MM.1S (cell line): ENCODE measurements around the gene SEPTIN8.

Experiments used
- DNase-seq: peaks from one replicate; pipeline ENCODE4 v3.0.0-alpha.2; 2015
- H2AFZ ChIP-seq: fragments of 300-600 bp; sonication (generic); 2 replicates; pipeline ENCODE4 v1.6.0; 2016; ENCODE audit warnings: antibody characterized with exemption, low read length
- H3F3A ChIP-seq: fragments of 300-600 bp; sonication (generic); 2 replicates; pipeline ENCODE4 v1.6.1; 2016; ENCODE audit warnings: mild to moderate bottlenecking, antibody characterized with exemption, low read length, moderate library complexity, mixed read lengths; ENCODE audit not compliant: insufficient read depth
- H3K27ac ChIP-seq: fragments of 300-600 bp; sonication (generic); 2 replicates; pipeline ENCODE4 v1.5.1; 2016; ENCODE audit warnings: mild to moderate bottlenecking, low read length
- H3K27me3 ChIP-seq: fragments of 300-600 bp; sonication (generic); replicated peaks from 2 replicates; pipeline ENCODE4 v1.6.0; 2016; ENCODE audit warnings: low read length; ENCODE audit not compliant: insufficient read depth
- H3K36me3 ChIP-seq: fragments of 300-600 bp; sonication (generic); replicated peaks from 2 replicates; pipeline ENCODE4 v1.6.1; 2016; ENCODE audit warnings: mild to moderate bottlenecking, low read length, mixed read lengths; ENCODE audit not compliant: insufficient read depth
- H3K4me1 ChIP-seq: fragments of 300-600 bp; sonication (generic); 2 replicates; pipeline ENCODE4 v1.6.1; 2016; ENCODE audit warnings: low read length, mixed read lengths
- H3K4me2 ChIP-seq: fragments of 300-600 bp; sonication (generic); 2 replicates; pipeline ENCODE4 v1.6.0; 2016; ENCODE audit warnings: low read depth, low read length
- H3K4me3 ChIP-seq: fragments of 300-600 bp; sonication (generic); 2 replicates; pipeline ENCODE4 v1.5.1; 2016; ENCODE audit warnings: low read length, mixed read lengths
- H3K79me2 ChIP-seq: fragments of 300-600 bp; sonication (generic); 2 replicates; pipeline ENCODE4 v1.6.1; 2016; ENCODE audit warnings: mixed run types, low read length, mixed read lengths
- H3K9ac ChIP-seq: fragments of 300-600 bp; sonication (generic); 2 replicates; pipeline ENCODE4 v1.6.1; 2016; ENCODE audit warnings: low read length, mixed read lengths
- H3K9me2 ChIP-seq: fragments of 300-600 bp; sonication (generic); replicated peaks from 2 replicates; pipeline ENCODE4 v1.6.1; 2016; ENCODE audit warnings: mild to moderate bottlenecking, low read length, mixed read lengths; ENCODE audit not compliant: insufficient read depth
- H3K9me3 ChIP-seq: fragments of 300-600 bp; sonication (generic); replicated peaks from 2 replicates; pipeline ENCODE4 v1.6.1; 2016; ENCODE audit warnings: mild to moderate bottlenecking, low read length, mixed read lengths; ENCODE audit not compliant: insufficient read depth
- H4K20me1 ChIP-seq: fragments of 300-600 bp; sonication (generic); 2 replicates; pipeline ENCODE4 v1.6.1; 2016; ENCODE audit warnings: mild to moderate bottlenecking, low read length, moderate library complexity, mixed read lengths; ENCODE audit not compliant: insufficient read depth
- EZH2 ChIP-seq: fragments of 300-600 bp; sonication (generic); optimal IDR thresholded peaks from 2 replicates; pipeline ENCODE3; 2017; ENCODE audit warnings: low read depth, mild to moderate bottlenecking, antibody characterized with exemption, low read length, mixed read lengths
- EZH2phosphoT487 ChIP-seq: fragments of 300-600 bp; sonication (generic); IDR thresholded peaks from 2 replicates; pipeline ENCODE4 v1.6.1; 2018; ENCODE audit warnings: antibody characterized with exemption, low read length
- TF ChIP-seq, protein P1 (sequence below): fragments of 300-600 bp; sonication (generic); IDR thresholded peaks from 2 replicates; pipeline ENCODE4 v1.5.1; 2016; ENCODE audit warnings: antibody characterized with exemption, low read length, mixed read lengths

The SEPTIN8 gene

DNA sequence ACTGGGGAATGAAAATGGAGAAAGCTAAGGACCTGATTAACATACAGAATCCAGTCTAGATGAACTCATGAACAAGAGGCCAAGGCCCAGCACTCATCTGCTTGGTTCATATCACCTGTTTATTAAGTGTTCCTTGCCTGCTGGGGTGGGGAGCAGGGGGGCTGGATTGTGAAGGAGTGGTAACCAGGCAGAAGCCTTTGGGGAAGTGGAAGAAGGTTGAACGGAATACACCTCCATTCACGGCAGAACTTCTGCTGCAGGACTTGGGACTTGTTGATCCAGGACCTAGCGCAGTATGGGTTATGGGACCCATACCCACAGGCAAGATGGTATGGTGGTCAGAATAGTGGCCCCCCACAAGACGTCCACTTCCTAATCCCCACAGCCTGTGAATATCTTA, 8.8 kb upstream of the SEPTIN8 start:
- H3K4me1 ChIP-seq, result peaks cover 5% of the 10 kb centered on the region
- no peaks in the 10 kb centered on the region for H3F3A ChIP-seq
- TF ChIP-seq, protein P1, sequence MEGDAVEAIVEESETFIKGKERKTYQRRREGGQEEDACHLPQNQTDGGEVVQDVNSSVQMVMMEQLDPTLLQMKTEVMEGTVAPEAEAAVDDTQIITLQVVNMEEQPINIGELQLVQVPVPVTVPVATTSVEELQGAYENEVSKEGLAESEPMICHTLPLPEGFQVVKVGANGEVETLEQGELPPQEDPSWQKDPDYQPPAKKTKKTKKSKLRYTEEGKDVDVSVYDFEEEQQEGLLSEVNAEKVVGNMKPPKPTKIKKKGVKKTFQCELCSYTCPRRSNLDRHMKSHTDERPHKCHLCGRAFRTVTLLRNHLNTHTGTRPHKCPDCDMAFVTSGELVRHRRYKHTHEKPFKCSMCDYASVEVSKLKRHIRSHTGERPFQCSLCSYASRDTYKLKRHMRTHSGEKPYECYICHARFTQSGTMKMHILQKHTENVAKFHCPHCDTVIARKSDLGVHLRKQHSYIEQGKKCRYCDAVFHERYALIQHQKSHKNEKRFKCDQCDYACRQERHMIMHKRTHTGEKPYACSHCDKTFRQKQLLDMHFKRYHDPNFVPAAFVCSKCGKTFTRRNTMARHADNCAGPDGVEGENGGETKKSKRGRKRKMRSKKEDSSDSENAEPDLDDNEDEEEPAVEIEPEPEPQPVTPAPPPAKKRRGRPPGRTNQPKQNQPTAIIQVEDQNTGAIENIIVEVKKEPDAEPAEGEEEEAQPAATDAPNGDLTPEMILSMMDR, result no peak
- TF ChIP-seq EZH2phosphoT487 (no peak), EZH2 (no peak)
- H3K9me3 ChIP-seq, result no peaks in the 10 kb centered on the region
- H3K79me2 ChIP-seq, result no peaks in the 10 kb centered on the region
- H2AFZ ChIP-seq, result no peak overlapping the region
- H3K4me3 ChIP-seq, result no peak overlapping the region
- no peak overlapping the region for H3K27ac ChIP-seq
- H3K36me3 ChIP-seq, result no peaks in the 10 kb centered on the region
- H3K4me2 ChIP-seq, result no peak overlapping the region
- H3K9ac ChIP-seq, result no peak overlapping the region
- H4K20me1 ChIP-seq, result no peaks in the 10 kb centered on the region
- H3K9me2 ChIP-seq, result no peaks in the 10 kb centered on the region
- no peaks in the 10 kb centered on the region for H3K27me3 ChIP-seq
- DNase-seq, result no peak

DNA sequence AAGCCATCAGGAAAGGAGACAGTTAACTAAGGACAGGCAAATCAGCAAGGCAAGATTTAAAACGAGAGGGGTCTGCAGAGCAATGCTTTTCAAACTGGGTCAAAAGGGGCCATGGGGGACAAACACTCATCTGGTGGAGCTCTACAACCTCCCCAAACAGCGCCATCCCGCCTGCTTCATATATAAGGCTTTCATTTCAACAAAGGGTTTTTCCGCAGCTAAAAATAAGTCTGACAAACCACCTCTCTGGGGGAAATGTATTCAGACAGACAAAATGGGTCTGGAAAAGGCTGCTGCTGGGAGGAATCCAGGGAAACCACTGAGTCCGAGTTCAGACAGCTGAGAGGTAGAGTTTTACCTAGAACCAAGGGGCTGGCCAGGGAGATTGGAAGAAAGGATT, 8.3 kb upstream of the SEPTIN8 start:
- no peaks in the 10 kb centered on the region for H3K36me3 ChIP-seq
- no peak overlapping the region for H3K9ac ChIP-seq
- H3K9me2 ChIP-seq, result no peaks in the 10 kb centered on the region
- no peak overlapping the region for H2AFZ ChIP-seq
- no peaks in the 10 kb centered on the region for H3K27me3 ChIP-seq
- H4K20me1 ChIP-seq, result no peaks in the 10 kb centered on the region
- H3K4me1 ChIP-seq, result peaks cover 10% of the 10 kb centered on the region
- no peaks in the 10 kb centered on the region for H3K79me2 ChIP-seq
- H3K4me2 ChIP-seq, result no peak overlapping the region
- H3F3A ChIP-seq, result peaks cover 5% of the 10 kb centered on the region; the same call in 1 of the 2 replicates
- no peak overlapping the region for H3K27ac ChIP-seq
- TF ChIP-seq EZH2phosphoT487 (no peak), EZH2 (no peak)
- TF ChIP-seq, protein P1, result no peak
- no peaks in the 10 kb centered on the region for H3K9me3 ChIP-seq
- no peak for DNase-seq
- no peak overlapping the region for H3K4me3 ChIP-seq

DNA sequence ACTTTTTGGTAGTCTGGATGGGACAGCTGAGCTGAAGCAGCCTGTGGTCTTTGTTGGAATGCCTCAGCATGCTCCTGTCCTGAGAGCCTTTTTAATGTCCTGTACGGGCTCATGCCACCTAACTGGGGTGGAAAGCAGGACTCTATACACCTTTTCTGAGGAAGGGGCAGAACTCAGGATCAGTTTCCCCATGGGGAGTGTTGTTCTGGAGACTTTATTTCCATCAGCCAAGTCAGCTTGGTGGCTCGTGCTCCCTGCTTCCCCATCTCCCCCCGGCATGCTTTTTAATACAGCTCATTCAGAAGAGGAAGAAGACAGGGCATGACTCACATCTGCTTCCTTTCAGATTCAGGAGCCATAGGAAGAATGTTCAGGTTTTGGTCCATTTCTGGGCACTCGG, 5.1 kb upstream of the SEPTIN8 start:
- no peaks in the 10 kb centered on the region for H3K9me2 ChIP-seq
- no peaks in the 10 kb centered on the region for H3K9me3 ChIP-seq
- H3K4me2 ChIP-seq, result no peak overlapping the region
- peaks cover 16% of the 10 kb centered on the region for H3K4me1 ChIP-seq
- H3K9ac ChIP-seq, result no peak overlapping the region
- H3K27ac ChIP-seq, result no peak overlapping the region
- peaks cover 6% of the 10 kb centered on the region; the same call in 1 of the 2 replicates for H3F3A ChIP-seq
- peaks cover 25% of the 10 kb centered on the region for H3K27me3 ChIP-seq
- H3K79me2 ChIP-seq, result no peaks in the 10 kb centered on the region
- TF ChIP-seq, protein P1, result no peak
- TF ChIP-seq EZH2phosphoT487 (no peak), EZH2 (no peak)
- DNase-seq, result no peak
- H4K20me1 ChIP-seq, result no peaks in the 10 kb centered on the region
- no peak overlapping the region for H3K4me3 ChIP-seq
- H3K36me3 ChIP-seq, result no peaks in the 10 kb centered on the region
- H2AFZ ChIP-seq, result no peak overlapping the region
